ENCODE results near the gene TOMM22.

Gene TOMM22

DNA sequence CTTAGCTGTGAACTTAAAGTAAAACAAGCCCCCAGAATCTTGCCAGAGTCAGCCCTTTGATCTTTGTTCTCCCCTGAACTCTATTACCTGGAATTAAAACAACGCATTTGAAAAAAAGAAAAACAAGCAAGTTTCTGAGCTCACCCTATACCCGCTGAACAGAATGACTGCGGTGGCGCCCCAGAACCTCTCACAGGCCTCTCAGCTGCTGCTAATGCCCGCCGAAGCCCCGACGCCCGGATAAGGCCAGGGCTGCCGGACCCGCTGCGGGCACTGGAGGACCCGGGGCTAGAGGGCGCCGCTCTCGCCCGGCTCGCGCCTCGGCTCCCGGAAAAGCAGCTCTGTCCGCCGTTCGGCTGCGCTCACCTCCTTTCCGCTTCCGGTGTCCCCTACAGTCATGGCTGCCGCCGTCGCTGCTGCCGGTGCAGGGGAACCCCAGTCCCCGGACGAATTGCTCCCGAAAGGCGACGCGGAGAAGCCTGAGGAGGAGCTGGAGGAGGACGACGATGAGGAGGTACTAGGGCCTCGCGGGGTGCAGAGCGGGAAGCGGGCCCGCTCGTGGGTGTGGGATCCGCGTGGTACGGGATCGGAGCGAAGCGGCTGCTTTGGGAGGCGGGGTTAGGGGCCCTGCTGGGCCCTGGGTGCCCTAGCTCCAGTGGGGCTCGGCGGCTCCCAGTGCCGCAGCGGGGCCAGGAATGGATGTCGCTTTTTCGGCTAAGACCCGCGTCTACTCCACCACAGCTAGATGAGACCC lies at the start of gene TOMM22 (continued):
- TF ChIP-seq, protein P1, sequence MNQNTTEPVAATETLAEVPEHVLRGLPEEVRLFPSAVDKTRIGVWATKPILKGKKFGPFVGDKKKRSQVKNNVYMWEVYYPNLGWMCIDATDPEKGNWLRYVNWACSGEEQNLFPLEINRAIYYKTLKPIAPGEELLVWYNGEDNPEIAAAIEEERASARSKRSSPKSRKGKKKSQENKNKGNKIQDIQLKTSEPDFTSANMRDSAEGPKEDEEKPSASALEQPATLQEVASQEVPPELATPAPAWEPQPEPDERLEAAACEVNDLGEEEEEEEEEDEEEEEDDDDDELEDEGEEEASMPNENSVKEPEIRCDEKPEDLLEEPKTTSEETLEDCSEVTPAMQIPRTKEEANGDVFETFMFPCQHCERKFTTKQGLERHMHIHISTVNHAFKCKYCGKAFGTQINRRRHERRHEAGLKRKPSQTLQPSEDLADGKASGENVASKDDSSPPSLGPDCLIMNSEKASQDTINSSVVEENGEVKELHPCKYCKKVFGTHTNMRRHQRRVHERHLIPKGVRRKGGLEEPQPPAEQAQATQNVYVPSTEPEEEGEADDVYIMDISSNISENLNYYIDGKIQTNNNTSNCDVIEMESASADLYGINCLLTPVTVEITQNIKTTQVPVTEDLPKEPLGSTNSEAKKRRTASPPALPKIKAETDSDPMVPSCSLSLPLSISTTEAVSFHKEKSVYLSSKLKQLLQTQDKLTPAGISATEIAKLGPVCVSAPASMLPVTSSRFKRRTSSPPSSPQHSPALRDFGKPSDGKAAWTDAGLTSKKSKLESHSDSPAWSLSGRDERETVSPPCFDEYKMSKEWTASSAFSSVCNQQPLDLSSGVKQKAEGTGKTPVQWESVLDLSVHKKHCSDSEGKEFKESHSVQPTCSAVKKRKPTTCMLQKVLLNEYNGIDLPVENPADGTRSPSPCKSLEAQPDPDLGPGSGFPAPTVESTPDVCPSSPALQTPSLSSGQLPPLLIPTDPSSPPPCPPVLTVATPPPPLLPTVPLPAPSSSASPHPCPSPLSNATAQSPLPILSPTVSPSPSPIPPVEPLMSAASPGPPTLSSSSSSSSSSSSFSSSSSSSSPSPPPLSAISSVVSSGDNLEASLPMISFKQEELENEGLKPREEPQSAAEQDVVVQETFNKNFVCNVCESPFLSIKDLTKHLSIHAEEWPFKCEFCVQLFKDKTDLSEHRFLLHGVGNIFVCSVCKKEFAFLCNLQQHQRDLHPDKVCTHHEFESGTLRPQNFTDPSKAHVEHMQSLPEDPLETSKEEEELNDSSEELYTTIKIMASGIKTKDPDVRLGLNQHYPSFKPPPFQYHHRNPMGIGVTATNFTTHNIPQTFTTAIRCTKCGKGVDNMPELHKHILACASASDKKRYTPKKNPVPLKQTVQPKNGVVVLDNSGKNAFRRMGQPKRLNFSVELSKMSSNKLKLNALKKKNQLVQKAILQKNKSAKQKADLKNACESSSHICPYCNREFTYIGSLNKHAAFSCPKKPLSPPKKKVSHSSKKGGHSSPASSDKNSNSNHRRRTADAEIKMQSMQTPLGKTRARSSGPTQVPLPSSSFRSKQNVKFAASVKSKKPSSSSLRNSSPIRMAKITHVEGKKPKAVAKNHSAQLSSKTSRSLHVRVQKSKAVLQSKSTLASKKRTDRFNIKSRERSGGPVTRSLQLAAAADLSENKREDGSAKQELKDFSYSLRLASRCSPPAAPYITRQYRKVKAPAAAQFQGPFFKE (tag by site-specific recombination; IDR thresholded peaks at IDR 0.05; ENCODE audit: borderline replicate concordance), result no peak
- TF ChIP-seq, protein P2, sequence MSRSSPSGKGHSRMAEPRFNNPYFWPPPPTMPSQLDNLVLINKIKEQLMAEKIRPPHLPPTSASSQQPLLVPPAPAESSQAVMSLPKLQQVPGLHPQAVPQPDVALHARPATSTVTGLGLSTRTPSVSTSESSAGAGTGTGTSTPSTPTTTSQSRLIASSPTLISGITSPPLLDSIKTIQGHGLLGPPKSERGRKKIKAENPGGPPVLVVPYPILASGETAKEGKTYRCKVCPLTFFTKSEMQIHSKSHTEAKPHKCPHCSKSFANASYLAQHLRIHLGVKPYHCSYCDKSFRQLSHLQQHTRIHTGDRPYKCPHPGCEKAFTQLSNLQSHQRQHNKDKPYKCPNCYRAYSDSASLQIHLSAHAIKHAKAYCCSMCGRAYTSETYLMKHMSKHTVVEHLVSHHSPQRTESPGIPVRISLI (tag by site-specific recombination; IDR thresholded peaks at IDR 0.05), result no peak
- TF ChIP-seq KLF7 (tag by site-specific recombination; IDR thresholded peaks at IDR 0.05; ENCODE audit: borderline replicate concordance) (no peak; the same call in 1 of the 2 replicates), ZNF354C (tag by site-specific recombination; IDR thresholded peaks at IDR 0.05; ENCODE audit: borderline replicate concordance, low read depth) (no peak), ZSCAN23 (tag by site-specific recombination; IDR thresholded peaks at IDR 0.05) (peak; percentile 84; the same call in 1 of the 2 replicates), TCF7L2 (IDR thresholded peaks at IDR 0.05; ENCODE audit: borderline replicate concordance, low read depth, low read length) (peak; percentile 75; the same call in 1 of the 2 replicates), ZNF266 (tag by site-specific recombination; IDR thresholded peaks at IDR 0.05; ENCODE audit: low read depth) (no peak), ZNF404 (tag by site-specific recombination; IDR thresholded peaks at IDR 0.05) (no peak), ZNF76 (tag by site-specific recombination; IDR thresholded peaks at IDR 0.05; ENCODE audit: borderline replicate concordance, low read depth) (peak; percentile 82), SALL2 (tag by site-specific recombination; IDR thresholded peaks at IDR 0.05; ENCODE audit: borderline replicate concordance) (no peak), ZNF623 (tag by site-specific recombination; IDR thresholded peaks at IDR 0.05) (peak; percentile 42; the same call in 1 of the 2 replicates), ZNF202 (tag by site-specific recombination; IDR thresholded peaks at IDR 0.05; ENCODE audit: borderline replicate concordance) (no peak), YY2 (tag by site-specific recombination; IDR thresholded peaks at IDR 0.05) (peak; percentile 100), ZNF629 (tag by site-specific recombination; IDR thresholded peaks at IDR 0.05) (peak; percentile 92), ZNF785 (tag by site-specific recombination; IDR thresholded peaks at IDR 0.05) (peak; percentile 39; the same call in 1 of the 2 replicates), ZNF776 (tag by site-specific recombination; IDR thresholded peaks at IDR 0.05; ENCODE audit: borderline replicate concordance) (no peak), HOXD13 (CRISPR knock-in tag; IDR thresholded peaks at IDR 0.05; ENCODE audit: borderline replicate concordance) (no peak), ZNF146 (tag by site-specific recombination; IDR thresholded peaks at IDR 0.05) (peak; percentile 20; the same call in 1 of the 2 replicates), ZIC2 (tag by site-specific recombination; IDR thresholded peaks at IDR 0.05) (peak; percentile 58), ZBTB1 (tag by site-specific recombination; IDR thresholded peaks at IDR 0.05) (no peak), HOXC10 (CRISPR knock-in tag; IDR thresholded peaks at IDR 0.05) (no peak), ZNF10 (tag by site-specific recombination; IDR thresholded peaks at IDR 0.05) (no peak), ZNF311 (tag by site-specific recombination; IDR thresholded peaks at IDR 0.05; ENCODE audit: borderline replicate concordance) (no peak)
- TF ChIP-seq, protein P3, sequence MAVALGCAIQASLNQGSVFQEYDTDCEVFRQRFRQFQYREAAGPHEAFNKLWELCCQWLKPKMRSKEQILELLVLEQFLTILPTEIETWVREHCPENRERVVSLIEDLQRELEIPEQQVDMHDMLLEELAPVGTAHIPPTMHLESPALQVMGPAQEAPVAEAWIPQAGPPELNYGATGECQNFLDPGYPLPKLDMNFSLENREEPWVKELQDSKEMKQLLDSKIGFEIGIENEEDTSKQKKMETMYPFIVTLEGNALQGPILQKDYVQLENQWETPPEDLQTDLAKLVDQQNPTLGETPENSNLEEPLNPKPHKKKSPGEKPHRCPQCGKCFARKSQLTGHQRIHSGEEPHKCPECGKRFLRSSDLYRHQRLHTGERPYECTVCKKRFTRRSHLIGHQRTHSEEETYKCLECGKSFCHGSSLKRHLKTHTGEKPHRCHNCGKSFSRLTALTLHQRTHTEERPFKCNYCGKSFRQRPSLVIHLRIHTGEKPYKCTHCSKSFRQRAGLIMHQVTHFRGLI (tag by site-specific recombination; IDR thresholded peaks at IDR 0.05), result 0 out of 2 replicates have a peak, but pooled peaks have one; percentile 37
- TF ChIP-seq, protein P4, sequence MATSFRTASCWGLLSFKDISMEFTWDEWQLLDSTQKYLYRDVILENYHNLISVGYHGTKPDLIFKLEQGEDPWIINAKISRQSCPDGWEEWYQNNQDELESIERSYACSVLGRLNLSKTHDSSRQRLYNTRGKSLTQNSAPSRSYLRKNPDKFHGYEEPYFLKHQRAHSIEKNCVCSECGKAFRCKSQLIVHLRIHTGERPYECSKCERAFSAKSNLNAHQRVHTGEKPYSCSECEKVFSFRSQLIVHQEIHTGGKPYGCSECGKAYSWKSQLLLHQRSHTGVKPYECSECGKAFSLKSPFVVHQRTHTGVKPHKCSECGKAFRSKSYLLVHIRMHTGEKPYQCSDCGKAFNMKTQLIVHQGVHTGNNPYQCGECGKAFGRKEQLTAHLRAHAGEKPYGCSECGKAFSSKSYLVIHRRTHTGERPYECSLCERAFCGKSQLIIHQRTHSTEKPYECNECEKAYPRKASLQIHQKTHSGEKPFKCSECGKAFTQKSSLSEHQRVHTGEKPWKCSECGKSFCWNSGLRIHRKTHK (tag by site-specific recombination; IDR thresholded peaks at IDR 0.05), result no peak
- TF ChIP-seq, protein P5, sequence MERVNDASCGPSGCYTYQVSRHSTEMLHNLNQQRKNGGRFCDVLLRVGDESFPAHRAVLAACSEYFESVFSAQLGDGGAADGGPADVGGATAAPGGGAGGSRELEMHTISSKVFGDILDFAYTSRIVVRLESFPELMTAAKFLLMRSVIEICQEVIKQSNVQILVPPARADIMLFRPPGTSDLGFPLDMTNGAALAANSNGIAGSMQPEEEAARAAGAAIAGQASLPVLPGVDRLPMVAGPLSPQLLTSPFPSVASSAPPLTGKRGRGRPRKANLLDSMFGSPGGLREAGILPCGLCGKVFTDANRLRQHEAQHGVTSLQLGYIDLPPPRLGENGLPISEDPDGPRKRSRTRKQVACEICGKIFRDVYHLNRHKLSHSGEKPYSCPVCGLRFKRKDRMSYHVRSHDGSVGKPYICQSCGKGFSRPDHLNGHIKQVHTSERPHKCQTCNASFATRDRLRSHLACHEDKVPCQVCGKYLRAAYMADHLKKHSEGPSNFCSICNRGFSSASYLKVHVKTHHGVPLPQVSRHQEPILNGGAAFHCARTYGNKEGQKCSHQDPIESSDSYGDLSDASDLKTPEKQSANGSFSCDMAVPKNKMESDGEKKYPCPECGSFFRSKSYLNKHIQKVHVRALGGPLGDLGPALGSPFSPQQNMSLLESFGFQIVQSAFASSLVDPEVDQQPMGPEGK (tag by site-specific recombination; IDR thresholded peaks at IDR 0.05), result peak; percentile 66

All from HEK293 (cell line).